Activated CD4-positive, alpha-beta T cell treated with anti-CD3 and anti-CD28 coated beads for 4 hours (primary cell): Measurements from ENCODE around the gene LARP1.
"Not testable (repeated sequence)": the region's sequence is repeated elsewhere in the genome, so short reads cannot be mapped to it uniquely, and the experiment has no call there.

Experiments
- DNase-seq, 2 donors: peaks; one replicate each; pipeline ENCODE4 v3.0.0-alpha.2; 2020

Gene LARP1

GRCh38 chr5:154735362-154735761 is 19.8 kb upstream of the LARP1 start:
- not testable (repeated sequence) for DNase-seq

- DNase-seq: not testable (repeated sequence)
These were observed 18.8 kb upstream of the LARP1 start for GRCh38 chr5:154736372-154736771.

GRCh38 chr5:154737667-154738320 is 17.4 kb upstream of the LARP1 start:
- DNase-seq: no peak

GRCh38 chr5:154740483-154740882 is 14.7 kb upstream of the LARP1 start:
- no peak for DNase-seq

- no peak for DNase-seq
These were observed 14.2 kb upstream of the LARP1 start for GRCh38 chr5:154740957-154741356.

- DNase-seq: no peak
These were observed 13.8 kb upstream of the LARP1 start for GRCh38 chr5:154741415-154741814.

GRCh38 chr5:154743812-154744211 is 11.4 kb upstream of the LARP1 start:
- DNase-seq: no peak

- no peak for DNase-seq
These were observed 9.8 kb upstream of the LARP1 start for GRCh38 chr5:154745349-154745748.

GRCh38 chr5:154749491-154749890 is 5.7 kb upstream of the LARP1 start:
- no peak for DNase-seq

- not testable (repeated sequence) for DNase-seq
These were observed 4.5 kb upstream of the LARP1 start for GRCh38 chr5:154750641-154751040.

- no peak for DNase-seq
These were observed 3.3 kb upstream of the LARP1 start for GRCh38 chr5:154751854-154752253.

GRCh38 chr5:154753792-154754191 is 1.4 kb upstream of the LARP1 start:
- DNase-seq: no peak

GRCh38 chr5:154754460-154755360 is 467 bp upstream of the LARP1 start:
- DNase-seq: peak; percentile 100

GRCh38 chr5:154756009-154756867 is 1.1 kb downstream of the LARP1 start:
- DNase-seq: peak; percentile 41 to 55

GRCh38 chr5:154756868-154757813 is 2.0 kb downstream of the LARP1 start:
- DNase-seq: peak; percentile 61 to 64

- peak; percentile 61 to 67 for DNase-seq
These were observed 2.7 kb downstream of the LARP1 start for GRCh38 chr5:154757814-154758406.

- DNase-seq: no peak
These were observed 3.3 kb downstream of the LARP1 start for GRCh38 chr5:154758493-154758892.

- no peak for DNase-seq
These were observed 3.8 kb downstream of the LARP1 start for GRCh38 chr5:154758977-154759376.

GRCh38 chr5:154759868-154760267 is 4.7 kb downstream of the LARP1 start:
- DNase-seq: not testable (repeated sequence)

GRCh38 chr5:154761046-154761736 is 6.0 kb downstream of the LARP1 start:
- DNase-seq: no peak

GRCh38 chr5:154762261-154762660 is 7.1 kb downstream of the LARP1 start:
- DNase-seq: no peak
